GM21717 (cell line): ENCODE data around the gene OSCP1.

Experiments
- ATAC-seq: cut with Tn5 transposase; IDR thresholded peaks from one replicate; pipeline ENCODE4 v1.9.1; 2021; ENCODE audit warnings: mild to moderate bottlenecking, moderate library complexity; ENCODE audit not compliant: unreplicated experiment

The OSCP1 gene

DNA sequence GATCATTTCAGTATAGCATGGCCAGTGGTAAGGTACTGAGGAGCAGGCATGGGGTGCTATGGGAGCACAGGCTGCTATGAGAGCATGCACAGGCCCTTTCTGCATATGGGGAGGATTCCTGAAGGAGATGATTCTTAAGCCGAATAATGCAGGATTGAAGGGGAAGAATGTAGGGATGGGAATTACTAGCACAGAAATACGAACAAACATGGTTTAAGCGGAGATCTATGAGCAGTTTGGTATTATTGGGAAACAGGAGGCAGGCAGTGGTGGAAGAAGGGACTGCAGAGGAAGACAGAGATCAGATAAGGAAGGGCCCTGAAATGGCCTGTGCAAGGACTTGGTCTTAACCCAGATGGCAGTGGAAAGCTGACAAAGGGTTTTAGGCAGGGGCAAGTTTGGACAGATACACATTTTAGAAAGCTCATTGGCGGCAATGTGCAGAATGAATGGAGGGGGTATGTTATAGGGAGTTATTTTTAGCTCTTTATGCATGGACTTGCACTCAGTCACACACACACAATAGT lies 1.7 kb downstream of the OSCP1 start:
- no peak for ATAC-seq

DNA sequence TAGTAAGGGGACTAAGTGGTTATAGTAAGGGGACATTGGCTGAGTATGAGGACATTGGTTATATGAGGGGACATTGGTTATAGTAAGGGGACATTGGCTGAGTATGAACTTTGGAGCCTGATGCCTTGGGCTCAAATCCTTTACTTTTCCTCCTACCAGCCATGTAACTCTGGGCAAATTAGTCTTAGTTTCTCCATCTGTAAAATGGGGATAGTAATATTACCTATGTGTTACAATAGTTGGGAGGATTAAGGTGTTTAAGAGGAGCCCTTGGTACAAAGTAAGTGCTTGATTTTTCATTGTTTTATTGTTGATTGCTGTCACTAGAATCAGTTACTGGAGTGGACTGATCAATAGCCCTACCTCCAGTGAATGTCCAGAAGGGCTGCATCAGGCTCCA lies 2.8 kb downstream of the OSCP1 start:
- ATAC-seq, result no peak

- ATAC-seq, result no peak
Measured at GRCh38 chr1:36446746-36447145, 3.5 kb downstream of the OSCP1 start.

DNA sequence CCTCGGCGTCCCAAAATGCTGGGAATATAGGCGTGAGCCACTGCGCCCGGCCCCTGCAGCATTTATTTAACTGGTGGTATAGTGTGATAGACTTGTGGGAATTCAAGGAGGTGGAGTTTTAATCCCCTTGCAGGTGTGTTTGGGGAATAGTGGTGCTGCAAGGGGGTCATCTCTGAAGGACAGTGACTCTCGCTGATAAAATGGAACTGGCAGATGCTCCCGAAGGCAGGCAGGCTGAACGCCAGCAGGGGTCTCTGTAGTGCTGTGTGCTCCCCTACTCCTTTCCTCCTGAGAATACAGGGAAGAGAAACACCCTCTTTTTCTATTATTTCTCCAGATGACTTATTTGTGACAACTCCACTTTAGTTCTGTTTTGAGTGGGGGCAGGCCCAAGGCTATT lies 4.0 kb downstream of the OSCP1 start:
- ATAC-seq, result no peak

DNA sequence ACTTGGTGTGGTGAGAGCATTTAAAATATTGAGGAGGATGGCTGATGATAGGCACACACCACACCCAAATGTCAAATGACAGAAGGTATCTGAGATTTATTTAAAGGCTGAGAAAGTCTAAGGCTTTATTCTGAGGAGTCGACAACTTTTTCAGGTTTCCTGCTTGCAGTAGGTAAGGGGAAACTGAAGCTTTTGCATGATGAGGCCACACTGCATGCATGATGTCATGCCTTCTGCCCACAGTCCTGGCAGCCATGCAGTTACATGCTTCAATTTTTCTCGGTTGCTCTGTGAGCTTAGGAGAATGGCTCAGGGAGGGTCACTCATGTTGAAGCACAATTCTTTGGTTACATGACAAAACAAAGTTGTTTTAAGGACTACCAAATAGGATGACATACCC lies 7.0 kb downstream of the OSCP1 start:
- ATAC-seq, result no peak

- ATAC-seq, result no peak
Measured at GRCh38 chr1:36442337-36442736, 7.9 kb downstream of the OSCP1 start.

DNA sequence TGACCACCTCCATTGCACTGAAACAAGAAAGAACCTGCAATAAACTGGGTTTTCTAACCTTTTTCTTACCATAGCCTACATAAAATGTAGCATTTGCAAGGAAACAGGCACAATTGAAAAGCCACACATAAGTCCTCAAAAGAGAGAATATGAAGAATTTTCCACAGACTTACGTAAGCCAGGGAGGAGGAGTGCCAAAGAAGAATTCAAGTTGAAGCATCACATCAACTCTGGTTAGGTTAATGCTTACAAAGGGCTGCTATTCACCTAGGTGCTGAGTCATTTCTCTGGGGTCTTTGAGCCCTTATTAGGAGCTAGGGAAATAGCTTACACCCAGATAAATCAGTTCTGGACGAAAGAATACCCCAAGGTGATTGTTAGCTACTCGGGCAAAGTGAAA lies 9.6 kb downstream of the OSCP1 start:
- no peak for ATAC-seq

DNA sequence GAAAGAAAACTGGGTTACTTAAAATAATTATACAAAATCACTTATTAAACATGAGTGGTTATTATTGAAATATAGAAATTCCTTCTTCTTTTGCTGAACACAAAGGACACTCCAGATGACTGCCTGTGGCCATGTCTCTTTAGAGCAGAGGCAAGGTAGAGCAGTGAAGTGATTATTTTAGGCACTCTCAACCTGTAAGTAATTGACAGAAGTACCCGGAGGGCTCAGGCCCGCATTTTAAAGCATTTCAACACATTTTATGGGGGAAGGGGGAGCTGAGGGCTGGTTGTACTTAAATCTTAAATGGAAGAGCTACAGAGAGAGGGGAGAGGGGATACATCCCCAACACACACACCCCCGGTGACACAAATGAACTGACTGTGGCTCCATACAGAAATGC lies 10.2 kb downstream of the OSCP1 start:
- no peak for ATAC-seq

DNA sequence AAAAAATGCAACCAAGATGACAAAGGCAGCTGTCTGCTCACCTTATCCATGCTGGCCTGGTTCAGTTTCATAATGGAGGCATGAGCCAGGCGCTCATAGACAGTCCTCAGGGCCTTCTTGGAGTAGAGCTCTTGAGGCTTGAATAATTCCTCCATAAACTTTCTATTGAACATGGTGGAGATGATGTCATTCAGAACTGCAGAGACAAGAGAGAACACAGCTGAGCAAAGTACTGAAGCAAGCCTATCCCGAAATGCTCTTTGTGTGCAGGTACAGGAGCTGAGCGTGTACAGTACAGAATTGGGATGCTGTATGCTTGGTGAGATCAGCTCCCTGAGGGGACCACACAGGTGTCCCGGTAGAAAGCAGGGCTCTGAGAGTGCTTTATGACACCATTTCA lies 11.5 kb downstream of the OSCP1 start:
- ATAC-seq, result no peak

GRCh38 chr1:36436821-36437220 lies 13.4 kb downstream of the OSCP1 start:
- ATAC-seq, result no peak

GRCh38 chr1:36433102-36433501 lies 17.1 kb downstream of the OSCP1 start:
- no peak for ATAC-seq

DNA sequence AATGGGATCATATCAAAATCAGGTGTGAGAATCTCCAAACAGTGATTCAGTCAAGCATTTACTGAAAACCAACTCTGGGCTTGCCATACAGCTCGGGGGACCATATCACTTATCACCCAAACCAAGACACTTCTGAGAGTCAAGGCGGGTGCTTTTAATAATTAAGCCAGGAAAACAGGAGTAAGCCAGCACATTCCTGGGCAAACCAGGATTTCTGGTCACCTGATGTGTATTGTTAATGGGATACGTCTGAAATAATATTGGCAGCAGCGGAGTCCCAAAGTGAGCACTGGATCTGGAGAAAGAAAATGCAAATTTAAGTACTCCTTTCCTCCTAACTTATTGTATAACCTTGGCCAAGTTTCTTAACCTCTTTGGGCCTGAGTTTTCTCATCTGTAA lies 17.6 kb downstream of the OSCP1 start:
- no peak for ATAC-seq

GRCh38 chr1:36425791-36426190 lies 24.5 kb downstream of the OSCP1 start:
- no peak for ATAC-seq

GRCh38 chr1:36421649-36422048 lies 28.6 kb downstream of the OSCP1 start:
- no peak for ATAC-seq

DNA sequence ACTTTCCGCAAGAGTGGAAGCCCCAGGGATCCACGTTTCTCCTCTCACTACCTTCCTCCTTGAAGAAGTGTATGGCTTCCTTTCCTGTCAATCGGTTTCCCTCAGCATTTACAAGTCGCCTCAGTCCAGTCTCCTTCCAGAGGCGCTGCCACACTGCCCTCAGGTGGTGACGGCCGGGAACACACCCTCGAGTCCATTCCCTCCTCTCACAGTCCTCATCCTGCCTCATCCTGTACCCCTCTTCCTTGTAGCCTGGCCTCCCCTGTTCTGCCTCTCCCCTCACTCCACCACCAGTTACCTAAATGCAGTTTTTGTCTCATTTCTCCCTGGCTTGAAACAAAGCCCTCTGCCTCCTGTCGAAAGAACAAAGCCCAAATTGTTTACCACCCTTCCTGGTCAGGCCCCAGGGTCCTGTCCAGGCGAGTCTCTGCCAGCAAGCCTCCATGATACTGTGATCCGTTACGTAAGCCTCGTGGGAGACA lies 29.4 kb downstream of the OSCP1 start:
- no peak for ATAC-seq

DNA sequence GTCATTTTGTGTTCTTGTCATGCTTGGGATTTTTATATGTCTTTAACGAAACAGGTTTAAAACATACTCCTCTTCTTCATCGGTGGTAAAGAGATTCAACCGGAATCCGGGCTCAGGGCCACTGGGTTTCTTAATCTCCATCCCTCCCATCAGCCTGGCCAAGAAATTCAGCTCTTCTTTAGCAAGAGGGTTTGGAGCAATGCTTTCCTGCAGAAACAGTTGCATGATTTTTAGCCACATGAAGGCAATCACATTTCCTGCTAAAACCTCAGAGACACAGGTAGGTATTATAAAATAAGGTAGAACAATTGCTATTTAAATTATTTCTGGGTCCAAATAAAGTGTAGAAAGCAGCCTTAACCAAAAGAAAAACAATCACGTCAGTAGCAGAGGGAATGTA lies 29.8 kb downstream of the OSCP1 start:
- ATAC-seq, result no peak

GRCh38 chr1:36419569-36419968 lies 30.7 kb downstream of the OSCP1 start:
- no peak for ATAC-seq

DNA sequence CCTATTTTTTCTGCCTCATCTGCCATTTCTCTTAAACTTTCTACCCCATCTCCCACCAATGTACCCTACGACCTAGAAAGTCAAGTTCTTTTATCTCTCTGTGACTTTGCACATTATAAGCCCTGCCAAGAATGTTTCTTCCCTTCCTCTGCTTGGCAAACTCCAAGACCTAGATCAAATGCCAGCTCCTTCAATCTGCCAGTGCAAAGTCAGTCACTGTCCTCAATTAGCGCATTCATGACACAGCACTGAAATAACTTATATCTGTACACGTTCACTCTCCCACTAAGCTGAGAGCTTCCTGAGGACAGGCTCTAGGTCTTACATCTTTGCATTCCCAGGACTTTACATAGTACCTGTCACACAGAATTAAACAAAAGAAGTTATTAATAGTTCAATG lies 31.1 kb downstream of the OSCP1 start:
- no peak for ATAC-seq

DNA sequence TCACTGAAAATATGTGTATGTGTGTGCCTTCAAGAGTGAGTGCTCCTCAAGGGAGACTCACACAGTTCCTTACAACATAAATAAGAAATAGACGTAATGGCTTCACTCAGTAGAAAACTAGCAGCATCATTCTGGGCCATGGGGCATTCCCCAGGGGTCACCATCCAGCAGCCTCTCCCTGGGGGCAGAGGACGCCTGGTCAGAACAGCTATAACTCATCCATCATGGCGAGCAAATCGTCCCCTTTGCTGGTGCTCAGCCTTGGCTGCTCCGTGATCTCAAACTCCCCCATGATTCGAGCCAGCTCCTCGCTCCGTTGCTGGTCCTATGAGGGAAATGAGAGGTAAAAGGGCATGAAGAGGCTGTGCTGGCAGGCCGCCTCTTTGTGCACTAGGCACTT lies 32.3 kb downstream of the OSCP1 start:
- ATAC-seq, result no peak

GRCh38 chr1:36415661-36416326 lies 34.5 kb downstream of the OSCP1 start:
- no peak for ATAC-seq

- no peak for ATAC-seq
Measured at GRCh38 chr1:36414384-36414783, 35.9 kb downstream of the OSCP1 start.

GRCh38 chr1:36411674-36412648 lies 38.3 kb downstream of the OSCP1 start:
- no peak for ATAC-seq
